NCI-H2171 treated with DMSO at 0.1 percent for 48 hours (cell line): ENCODE data around the gene LACTB.
A peak's percentile ranks its signal among the peaks of the same experiment; 100 is the strongest.

Experiments used
- DNase-seq: peaks from one replicate; lab custom pipeline; 2025; lab: John Stamatoyannopoulos, UW

Gene LACTB

GRCh38 chr15:63121382-63122001, at the start of gene LACTB:
LACTB (plus strand) TSS chr15:63121861; CDS start chr15:63121872, 11 bp downstream.
- peak; percentile 89 for DNase-seq

GRCh38 chr15:63072023-63072650, 49.5 kb upstream of the LACTB start:
- DNase-seq = no peak

- DNase-seq = no peak
These were observed 48.8 kb upstream of the LACTB start for GRCh38 chr15:63072809-63073277.

- DNase-seq = no peak
These were observed 48.0 kb upstream of the LACTB start for GRCh38 chr15:63073497-63074172.

GRCh38 chr15:63075015-63075983, 46.4 kb upstream of the LACTB start:
- no peak for DNase-seq

- no peak for DNase-seq
These were observed 45.5 kb upstream of the LACTB start for GRCh38 chr15:63075984-63076713.

GRCh38 chr15:63076714-63077046, 45.0 kb upstream of the LACTB start:
- DNase-seq = no peak

GRCh38 chr15:63077952-63078351, 43.7 kb upstream of the LACTB start:
- DNase-seq = peak; percentile 23

- no peak for DNase-seq
These were observed 41.6 kb upstream of the LACTB start for GRCh38 chr15:63079947-63080626.

- peak; percentile 67 for DNase-seq
These were observed 40.9 kb upstream of the LACTB start for GRCh38 chr15:63080634-63081250.

GRCh38 chr15:63082366-63082765, 39.3 kb upstream of the LACTB start:
- no peak for DNase-seq

- DNase-seq = peak; percentile 25
These were observed 38.6 kb upstream of the LACTB start for GRCh38 chr15:63083044-63083443.

- peak; percentile 12 for DNase-seq
These were observed 38.1 kb upstream of the LACTB start for GRCh38 chr15:63083541-63083940.

- DNase-seq = no peak
These were observed 36.9 kb upstream of the LACTB start for GRCh38 chr15:63084806-63085205.

GRCh38 chr15:63085289-63085688, 36.4 kb upstream of the LACTB start:
- no peak for DNase-seq

GRCh38 chr15:63086271-63086670, 35.4 kb upstream of the LACTB start:
- no peak for DNase-seq

GRCh38 chr15:63086947-63087346, 34.7 kb upstream of the LACTB start:
- no peak for DNase-seq

- DNase-seq = peak; percentile 38
These were observed 33.0 kb upstream of the LACTB start for GRCh38 chr15:63088533-63089245.

GRCh38 chr15:63089260-63090043, 32.2 kb upstream of the LACTB start:
- peak; percentile 87 for DNase-seq
